GM12865 (cell line): ENCODE results near the gene NME7.
"Not testable (repeated sequence)": the region's sequence is repeated elsewhere in the genome, so short reads cannot be mapped to it uniquely, and the experiment has no call there.

ENCODE experiments used
- DNase-seq: peaks from one replicate; pipeline ENCODE4 v3.0.0; 2010; ENCODE audit warnings: low read depth
- H3K4me3 ChIP-seq: 2 replicates; pipeline ENCODE4 v1.5.1; 2011; ENCODE audit warnings: mild to moderate bottlenecking, low read depth, low read length, control low read depth
- CTCF ChIP-seq: IDR thresholded peaks from 2 replicates; pipeline ENCODE4 v1.5.1; 2011; ENCODE audit warnings: low read length, control low read depth, low read depth, inconsistent platforms; ENCODE audit not compliant: insufficient read depth; ENCODE audit errors: missing control alignments

The NME7 gene

GRCh38 chr1:169367686-169368405 lies at the start of gene NME7, which contains the start of gene BLZF1:
Gene NME7 (minus strand): TSS chr1:169367797. CDS start chr1:169367710, 87 bp downstream.
Gene BLZF1 (plus strand): TSS chr1:169368195. CDS start chr1:169369523, 1,328 bp downstream.
- peak within 1 kb of the TSS; percentile 91 for H3K4me3 ChIP-seq
- DNase-seq = peak; percentile 97
- TF ChIP-seq CTCF = no peak

GRCh38 chr1:169414952-169415351 lies 47.4 kb upstream of the NME7 start:
- no peak for DNase-seq
- TF ChIP-seq CTCF = no peak
- H3K4me3 ChIP-seq = no peak overlapping the region

GRCh38 chr1:169408340-169408739 lies 40.7 kb upstream of the NME7 start:
- DNase-seq, H3K4me3 ChIP-seq: not testable (repeated sequence)

- H3K4me3 ChIP-seq, DNase-seq: not testable (repeated sequence)
These were observed 35.0 kb upstream of the NME7 start for GRCh38 chr1:169402578-169402977.

- no peak for TF ChIP-seq CTCF
- DNase-seq = no peak
- H3K4me3 ChIP-seq = no peak overlapping the region
These were observed 28.4 kb upstream of the NME7 start for GRCh38 chr1:169395955-169396354.

- TF ChIP-seq CTCF = no peak
- no peak overlapping the region for H3K4me3 ChIP-seq
- DNase-seq = no peak
These were observed 24.8 kb upstream of the NME7 start for GRCh38 chr1:169392406-169392805.

GRCh38 chr1:169390303-169390702 lies 22.7 kb upstream of the NME7 start:
- no peak for TF ChIP-seq CTCF
- H3K4me3 ChIP-seq = no peak overlapping the region
- peak; percentile 29 for DNase-seq

- TF ChIP-seq CTCF = no peak
- H3K4me3 ChIP-seq = no peak overlapping the region
- no peak for DNase-seq
These were observed 19.8 kb upstream of the NME7 start for GRCh38 chr1:169387399-169387798.
